ENCODE measurements around the gene CAMKMT. TPM values are rescaled to one million over a fixed set of nuclear protein-coding genes. Genes with fewer than 3 reads are reported as not detected.

Gene CAMKMT
- polyA plus RNA-seq, 4 donors = 13.2 to 15.0 (median 14.1) TPM

DNA sequence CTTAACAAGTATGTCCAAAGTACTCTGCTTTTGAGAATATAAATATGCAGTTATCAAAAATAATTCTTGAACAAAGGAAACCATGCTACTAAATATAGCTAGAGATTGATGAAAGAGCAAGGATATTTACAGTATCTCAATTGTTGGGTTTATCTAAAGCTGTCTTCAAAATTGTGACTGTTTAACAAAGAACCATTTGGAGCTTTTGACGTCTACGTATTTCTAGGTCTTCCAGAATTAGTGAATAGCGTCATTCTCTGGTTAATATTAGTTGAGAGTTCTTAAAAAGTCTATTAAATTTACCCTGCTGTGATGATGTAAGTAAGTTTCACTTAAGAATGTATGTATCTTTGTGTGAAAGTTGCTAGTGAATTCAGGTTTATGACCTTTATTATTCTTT, 356.7 kb downstream of the CAMKMT start:
- DNase-seq (ENCODE audit: low read depth in 4 of 4, low spot score in 3 of 4) = no peak

DNA sequence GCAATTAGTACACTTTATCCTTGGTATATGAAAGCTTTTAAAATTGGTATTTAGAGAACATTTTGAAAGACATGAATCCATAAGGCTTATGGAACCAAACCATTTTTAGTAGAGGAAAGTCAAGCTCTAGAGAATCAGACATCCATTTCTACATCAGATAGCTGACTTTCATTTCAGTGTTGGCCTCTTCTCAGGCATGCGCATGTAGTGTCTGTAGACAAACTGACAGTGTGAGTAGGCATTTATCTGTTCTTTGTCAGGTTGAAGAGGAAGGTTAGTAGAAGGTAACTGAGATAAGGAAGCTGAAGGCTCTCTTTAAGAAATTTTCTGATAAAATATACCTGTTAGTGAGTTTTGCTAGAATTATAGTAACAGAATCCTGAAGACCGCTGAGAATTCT, 357.8 kb downstream of the CAMKMT start:
- no peak for DNase-seq (ENCODE audit: low read depth in 4 of 4, low spot score in 3 of 4)

DNA sequence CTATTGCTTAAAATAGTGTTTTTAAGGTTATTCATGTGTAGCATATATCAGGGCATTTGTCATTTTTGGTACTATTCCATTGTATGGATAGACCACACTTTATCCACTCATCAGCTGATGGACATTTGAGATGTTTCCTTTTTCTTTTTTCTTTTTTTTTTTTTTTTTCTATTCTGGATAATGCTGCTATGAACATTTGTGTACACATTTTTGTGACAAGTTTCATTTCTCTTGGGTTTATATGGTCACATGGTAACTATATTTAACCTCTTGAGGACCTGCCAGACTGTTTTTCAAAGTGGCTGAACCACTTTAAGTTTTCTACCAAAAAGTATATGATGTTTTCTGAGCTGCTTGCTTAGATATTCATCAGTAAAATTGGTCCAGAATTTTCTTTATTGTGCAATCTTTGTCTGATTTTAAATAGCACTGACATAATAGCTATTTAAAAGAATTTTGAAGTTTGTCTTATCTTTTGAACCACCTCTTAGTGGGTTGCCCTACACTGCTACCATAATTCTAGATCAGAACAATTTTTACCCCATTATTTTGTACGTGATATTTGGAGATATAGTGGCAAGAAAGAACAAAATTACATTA, 360.4 kb downstream of the CAMKMT start:
- DNase-seq (ENCODE audit: low read depth in 4 of 4, low spot score in 3 of 4) = no peak

DNA sequence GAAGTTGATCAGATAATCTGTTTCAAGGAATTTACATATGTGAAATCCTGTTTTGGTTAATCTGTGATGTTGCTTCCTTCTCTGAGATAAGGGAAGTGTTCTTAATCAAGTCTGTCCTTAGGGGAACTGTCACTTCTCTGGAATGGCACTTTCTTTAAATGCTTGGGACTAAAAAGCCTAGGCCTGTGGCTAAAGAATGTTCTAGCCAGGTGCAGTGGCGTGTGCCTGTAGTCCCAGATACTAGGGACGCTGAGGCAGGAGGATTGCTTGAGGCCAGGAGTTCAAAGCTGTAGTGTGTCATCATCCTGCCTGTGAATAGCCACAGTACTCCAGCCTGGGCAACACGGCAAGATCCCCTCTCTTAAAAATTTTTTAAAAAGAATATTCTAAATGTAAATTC, 362.2 kb downstream of the CAMKMT start:
- no peak for DNase-seq (ENCODE audit: low read depth in 4 of 4, low spot score in 3 of 4)

DNA sequence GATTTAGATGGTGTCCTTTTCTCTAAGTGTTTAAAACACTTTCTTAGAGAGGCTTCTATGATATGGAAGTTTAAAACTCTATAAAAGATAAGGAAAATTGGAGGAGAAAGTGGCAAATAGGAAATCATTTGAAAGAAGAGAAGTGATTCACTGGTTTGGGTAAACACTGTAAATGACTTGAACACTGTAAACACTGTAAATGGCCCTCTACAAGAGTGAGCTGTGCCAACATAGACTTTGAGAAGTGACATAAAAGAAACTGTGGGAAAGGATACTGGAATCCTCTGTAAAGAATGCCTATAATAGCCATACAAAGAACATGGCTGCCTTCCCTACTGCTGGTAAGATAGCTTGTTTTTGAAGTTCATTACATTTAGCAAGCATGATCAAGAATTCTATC, 368.8 kb downstream of the CAMKMT start:
- DNase-seq (ENCODE audit: low read depth in 4 of 4, low spot score in 3 of 4) = no peak

DNA sequence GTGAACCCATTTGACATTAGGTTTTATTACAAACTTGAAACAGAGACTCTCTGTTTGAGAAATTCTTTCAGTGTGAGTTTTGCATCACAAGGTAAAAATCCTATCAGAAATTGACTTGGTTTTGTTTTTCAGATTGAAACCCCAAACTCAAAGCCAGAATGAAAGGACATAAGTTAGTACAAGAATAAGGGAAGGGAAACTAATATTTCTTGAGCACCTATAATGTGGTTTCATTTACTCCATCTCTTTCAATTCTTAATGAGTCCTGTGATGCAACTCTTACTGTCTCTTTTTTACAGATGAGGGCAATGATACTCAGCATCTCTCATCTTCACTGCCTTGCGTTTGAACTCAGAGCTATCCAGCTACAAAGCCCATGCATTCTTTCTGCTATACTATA, 369.8 kb downstream of the CAMKMT start:
- DNase-seq (ENCODE audit: low read depth in 4 of 4, low spot score in 3 of 4) = no peak

DNA sequence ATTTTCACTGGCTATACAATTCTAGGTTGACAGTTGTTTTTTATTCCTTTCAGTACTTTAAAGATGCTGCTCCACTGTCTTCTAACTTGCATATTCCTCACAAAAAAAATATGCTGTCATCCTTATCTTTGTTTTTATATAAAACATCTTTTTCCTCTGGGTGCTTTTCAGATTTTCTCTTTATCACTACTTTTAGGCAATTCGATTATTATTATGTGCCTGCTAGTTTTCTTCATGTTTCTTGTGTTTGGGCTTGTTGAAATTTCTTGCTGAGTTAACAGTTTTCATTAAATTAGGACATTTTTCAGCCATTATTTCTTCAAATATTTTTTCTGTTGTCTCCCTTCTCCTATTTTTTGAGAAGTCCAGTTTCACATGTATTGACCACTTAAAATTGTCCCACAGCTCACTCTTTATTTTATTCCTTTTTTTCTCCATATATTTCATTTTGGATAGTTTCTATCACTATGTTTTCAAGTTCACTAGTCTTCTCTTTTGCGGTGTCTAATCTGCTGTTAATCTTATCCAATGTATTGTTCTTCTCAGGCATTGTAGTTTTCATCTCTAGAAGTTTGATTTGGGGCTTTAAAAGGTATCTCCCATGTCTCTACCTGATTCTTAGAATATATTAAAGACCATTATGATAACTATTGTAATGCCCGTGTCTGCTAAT, 374.7 kb downstream of the CAMKMT start:
- DNase-seq (ENCODE audit: low read depth in 4 of 4, low spot score in 3 of 4) = no peak

DNA sequence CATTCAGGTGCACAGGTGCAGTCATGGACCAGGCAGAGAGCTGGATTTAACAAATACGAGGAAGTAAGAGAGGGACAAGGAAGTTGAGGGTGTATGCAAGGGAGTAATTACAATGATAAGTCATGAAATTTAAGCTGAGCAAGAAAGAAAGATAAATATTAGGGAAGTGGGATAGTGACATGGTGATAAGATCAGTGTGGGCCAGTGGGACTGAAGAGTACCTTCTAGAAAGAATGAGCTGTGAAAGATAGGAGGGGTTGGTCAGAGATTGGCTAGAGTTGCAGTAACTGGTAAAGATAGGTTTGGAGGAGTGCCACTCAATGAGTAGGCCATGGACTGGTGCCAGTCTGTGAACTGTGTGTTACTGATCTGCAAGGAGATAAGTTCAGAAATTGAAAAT, 378.9 kb downstream of the CAMKMT start:
- DNase-seq (ENCODE audit: low read depth in 4 of 4, low spot score in 3 of 4) = no peak

DNA sequence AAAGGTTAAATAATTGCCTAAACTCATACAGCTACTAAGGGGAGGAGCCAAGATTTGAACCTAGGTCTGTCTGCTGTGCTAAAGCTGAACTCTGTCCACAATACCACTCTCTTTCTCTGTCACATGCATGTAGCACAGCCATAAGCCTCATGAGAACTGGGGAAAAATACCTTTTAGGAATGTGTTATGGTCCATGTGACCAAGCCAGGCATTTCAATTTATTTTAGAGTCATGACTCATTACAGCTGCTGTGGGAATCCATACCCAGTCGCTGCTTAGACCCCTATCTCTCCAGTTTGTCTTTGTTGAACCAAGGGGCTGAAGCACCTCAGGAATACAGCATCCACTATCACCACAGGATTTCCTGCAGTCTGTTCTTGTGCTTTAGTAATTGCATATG, 379.8 kb downstream of the CAMKMT start:
- no peak for DNase-seq (ENCODE audit: low read depth in 4 of 4, low spot score in 3 of 4)

DNA sequence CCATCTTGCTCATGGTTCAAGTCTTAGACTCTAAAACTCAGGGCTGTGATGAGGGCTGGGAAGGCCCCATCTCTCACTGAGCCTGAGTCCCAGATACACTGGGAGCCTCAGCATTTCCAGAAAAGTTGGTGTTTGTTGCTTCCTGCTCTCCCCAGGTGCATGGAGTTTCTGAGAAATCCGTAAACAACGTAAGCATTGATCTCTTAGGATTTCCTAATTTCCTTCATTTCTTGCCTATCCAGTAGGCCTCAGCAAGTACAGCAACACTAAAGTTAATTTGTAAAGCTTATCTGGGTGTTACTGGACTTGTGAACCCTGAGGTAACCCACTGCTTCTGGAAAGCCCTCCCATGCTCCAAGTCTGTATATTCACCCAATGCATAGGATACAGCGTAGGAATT, 380.3 kb downstream of the CAMKMT start:
- no peak for DNase-seq (ENCODE audit: low read depth in 4 of 4, low spot score in 3 of 4)

DNA sequence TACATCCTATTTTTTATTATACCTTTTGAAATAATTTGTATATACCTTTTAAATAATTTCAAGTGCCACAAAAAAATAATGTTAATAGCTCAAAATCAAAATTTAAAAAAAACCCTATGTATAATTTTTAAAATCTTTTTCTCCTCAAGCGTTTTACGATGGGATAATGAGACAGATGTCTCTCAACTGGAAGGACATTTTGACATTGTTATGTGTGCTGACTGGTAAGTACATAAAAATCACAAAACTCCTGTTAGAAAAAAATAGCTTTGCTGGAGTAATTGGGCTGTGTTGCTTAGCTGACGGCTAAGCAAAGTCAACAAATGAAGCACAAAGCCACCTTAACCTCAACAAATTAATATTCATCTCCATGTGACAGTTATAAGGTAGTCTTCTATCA, 381.7 kb downstream of the CAMKMT start:
- DNase-seq (ENCODE audit: low read depth in 4 of 4, low spot score in 3 of 4) = no peak

DNA sequence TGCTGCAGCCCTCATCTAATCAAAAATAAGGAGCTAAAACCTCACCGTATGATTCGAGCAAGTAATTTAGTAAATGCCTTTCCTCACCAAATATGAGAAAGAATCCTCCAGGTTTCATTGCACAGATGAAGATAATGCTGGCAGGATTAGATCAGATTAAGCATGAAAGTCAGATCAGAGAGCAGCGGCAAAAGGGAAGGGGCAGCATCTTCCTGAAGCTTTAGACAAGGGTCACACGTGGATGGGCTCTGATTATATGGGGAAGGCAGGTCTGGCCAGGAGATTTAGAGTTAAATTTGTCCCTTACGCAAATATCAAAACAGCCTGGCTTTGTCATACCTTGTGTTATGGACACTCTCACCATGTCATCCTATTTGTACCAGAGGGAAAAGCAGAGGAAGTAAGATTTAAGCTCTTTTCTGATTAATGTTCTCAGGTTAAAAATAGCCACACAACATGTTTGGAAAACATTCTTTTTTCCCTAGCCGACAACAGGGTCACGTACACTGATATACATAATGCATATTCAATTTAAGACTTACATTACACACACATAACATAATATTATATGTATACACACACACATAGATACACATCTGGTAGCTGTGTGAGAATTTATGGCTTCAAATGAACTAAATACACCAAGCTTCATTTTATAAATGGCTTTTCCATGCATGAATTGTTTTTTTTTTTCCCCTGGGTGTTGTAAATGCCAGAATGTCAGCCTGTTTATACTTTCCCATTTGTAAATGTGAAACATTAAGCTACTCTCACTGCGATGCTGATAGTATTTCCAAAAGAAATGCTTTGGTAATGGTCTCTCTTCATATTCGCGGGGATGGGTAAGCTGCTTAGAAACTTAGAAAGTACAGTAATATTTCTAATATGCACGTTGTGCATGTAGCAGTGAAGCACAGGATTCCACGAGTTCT, 383.5 kb downstream of the CAMKMT start:
- DNase-seq (ENCODE audit: low read depth in 4 of 4, low spot score in 3 of 4) = peak in 1 of 4 donors; percentile 36

DNA sequence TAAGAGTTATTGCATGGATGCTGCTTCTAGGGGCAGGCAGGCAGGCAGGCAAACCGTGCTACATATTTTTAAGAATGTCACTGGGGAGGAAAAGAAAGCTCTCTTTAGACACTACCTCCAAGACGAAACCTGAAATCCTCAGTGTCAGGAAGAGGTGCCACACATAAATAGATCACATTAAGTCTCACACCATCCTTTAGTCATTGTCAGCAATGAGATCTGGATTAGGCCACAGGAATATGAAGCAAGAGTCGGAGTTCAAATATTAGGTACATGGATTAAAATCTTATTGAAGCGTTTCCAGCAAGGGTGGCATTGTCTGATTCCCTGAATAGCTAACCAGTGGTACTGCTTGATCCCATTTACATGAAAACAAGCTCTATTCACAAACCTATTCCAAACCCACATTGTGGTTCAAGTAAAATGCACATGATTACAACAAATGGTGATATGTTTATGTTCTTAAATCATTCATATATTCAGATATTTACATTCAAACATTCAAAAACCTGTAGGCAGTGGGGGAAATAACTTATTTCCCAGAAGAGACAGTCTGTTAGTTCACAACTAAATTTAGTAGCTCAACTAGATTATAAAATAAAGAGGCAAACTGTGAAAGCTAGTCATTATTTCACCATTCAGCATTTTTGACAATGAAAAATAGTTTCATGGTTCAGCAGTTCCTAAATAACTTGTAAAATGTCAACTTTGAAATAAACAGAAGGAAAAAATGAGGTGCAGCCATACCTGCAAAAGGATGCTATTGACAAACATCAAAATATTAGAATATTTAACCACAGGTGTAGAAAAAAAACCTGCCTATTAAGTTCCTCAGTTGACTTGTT, 384.4 kb downstream of the CAMKMT start:
- no peak for DNase-seq (ENCODE audit: low read depth in 4 of 4, low spot score in 3 of 4)

DNA sequence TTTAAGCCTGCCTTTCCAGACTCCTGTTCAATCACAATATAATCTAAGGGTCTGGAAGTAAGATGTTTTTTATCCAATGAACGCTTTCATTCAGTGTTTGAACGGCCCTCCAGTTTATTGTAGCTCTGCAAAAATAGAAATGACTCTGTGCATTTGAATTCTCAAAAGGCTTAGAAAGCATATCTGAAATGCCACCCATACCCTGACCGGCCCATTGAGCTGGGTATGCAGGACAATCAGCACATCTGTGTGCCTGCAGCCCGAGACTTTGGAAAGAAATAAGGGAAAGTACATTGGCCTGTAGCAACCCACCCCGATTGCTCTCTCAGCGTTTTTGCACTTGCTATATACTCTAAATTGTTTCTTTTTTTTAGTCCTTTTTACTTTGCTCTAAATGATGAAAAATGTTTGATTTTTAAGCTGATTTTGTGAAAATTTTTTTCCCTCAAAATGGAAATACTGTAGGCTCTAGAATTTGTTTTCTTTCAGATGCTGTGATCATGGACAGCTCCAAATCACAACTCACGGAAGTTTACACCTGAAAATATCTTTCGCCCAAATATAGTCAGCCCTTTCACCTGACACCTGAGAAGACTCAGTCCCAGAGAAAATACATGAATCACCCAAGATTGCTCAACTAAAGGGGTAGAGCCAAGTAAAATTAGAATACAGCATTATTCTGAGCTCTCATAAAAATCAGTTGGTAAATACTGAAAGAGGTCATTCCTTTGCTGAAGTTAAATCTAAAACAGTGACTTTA, 385.3 kb downstream of the CAMKMT start:
- no peak for DNase-seq (ENCODE audit: low read depth in 4 of 4, low spot score in 3 of 4)

DNA sequence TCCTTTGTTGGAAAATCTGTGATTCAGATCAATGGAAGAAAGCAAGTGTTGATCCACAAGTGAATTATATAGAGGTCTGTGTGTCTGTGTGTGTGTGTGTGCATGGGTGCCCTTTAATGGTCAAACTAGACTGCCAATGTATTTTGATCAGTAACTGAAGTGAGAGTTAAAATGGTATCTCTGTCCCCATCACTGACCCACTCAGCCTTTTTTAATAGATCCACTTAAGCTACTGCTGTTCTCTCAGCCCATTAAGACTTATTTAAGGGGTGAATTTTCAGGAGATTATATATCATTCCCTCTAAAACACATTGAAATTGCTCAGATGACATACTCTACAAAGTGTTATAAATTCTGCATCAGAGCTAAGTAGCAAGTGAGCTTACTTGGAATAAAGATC, 386.0 kb downstream of the CAMKMT start:
- no peak for DNase-seq (ENCODE audit: low read depth in 4 of 4, low spot score in 3 of 4)

DNA sequence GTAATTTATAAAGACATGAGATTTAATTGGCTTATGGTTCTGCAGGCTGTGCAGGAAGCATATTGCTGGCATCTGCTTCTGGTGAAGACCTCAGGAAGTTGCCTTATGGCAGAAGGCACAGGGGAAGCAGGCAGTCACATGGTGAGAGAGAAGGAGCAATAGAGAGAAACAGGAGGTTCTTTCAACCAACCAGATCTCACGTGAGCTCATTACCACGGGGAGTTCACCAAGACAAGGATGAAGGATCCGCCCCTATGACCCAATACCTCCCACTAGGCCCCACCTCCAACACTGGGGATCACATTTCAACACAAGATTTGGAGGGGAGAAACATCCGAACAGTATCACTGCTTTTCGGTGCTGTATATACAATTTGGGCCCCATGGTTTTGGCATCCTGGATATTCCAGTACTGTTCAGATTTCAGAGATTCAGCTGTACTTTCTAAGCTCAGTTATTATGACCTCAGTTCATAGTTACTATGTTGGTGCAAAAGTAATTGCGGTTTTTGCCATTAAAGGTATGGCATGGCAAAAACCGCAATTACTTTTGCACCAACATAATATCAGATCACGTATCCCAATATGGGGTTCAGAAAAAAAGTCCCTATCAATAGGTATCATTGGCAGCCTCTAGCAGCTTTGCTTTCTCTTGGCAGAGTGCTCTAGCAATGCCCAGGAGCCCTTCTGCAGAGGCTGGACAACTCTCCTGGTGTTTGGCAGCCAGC, 390.2 kb downstream of the CAMKMT start:
- no peak for DNase-seq (ENCODE audit: low read depth in 4 of 4, low spot score in 3 of 4)

DNA sequence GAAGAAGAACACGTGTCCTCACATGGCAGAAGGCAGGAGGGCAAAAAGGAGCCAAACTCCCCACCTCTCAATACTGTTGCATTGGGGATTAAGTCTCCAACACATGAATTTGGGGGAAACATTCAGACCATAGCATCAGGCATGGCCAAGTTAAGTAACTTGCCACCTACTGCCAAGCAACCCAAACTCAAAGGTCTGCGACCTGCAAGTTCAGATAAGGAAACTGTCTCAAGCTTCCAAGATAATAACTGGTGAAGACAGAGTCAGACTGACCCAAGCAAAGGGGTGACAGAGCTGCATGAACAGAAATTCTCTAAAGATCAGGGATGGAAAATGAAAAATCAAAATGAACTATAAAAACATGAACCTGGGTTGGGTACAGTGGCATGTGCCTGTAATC, 391.0 kb downstream of the CAMKMT start:
- DNase-seq (ENCODE audit: low read depth in 4 of 4, low spot score in 3 of 4) = no peak

DNA sequence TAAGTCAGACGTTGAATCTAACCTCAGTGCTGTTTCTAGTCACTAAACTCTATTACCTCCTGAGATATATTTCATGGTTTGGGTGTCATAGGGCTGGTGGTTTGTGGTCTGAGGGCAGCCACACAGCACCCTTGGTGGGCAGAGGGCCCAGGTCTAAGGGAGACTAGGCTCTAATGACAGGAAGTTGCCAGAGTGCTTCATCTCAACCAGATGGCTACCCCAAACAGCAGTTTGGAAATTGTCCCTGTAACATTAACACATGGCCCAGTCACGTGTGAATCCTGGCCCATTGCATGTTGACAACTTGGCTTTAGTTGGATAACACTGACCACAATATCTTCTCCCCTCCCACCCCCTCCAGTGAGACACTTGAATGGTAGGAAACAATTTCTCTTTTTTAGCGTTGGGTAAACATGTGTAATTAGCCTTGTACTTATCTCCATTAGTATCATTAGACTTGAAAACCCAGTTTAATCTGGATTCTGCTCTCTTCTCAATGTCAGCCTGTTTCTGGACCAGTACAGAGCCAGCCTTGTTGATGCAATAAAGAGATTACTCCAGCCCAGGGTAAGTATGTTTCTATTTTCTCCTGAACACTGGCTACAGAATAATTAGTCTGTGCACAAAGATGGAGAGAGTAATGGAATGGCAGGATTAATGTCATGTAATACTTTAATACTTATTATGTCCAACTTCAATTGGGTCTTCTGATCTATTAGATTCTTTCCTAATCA, 392.0 kb downstream of the CAMKMT start:
- no peak for DNase-seq (ENCODE audit: low read depth in 4 of 4, low spot score in 3 of 4)

DNA sequence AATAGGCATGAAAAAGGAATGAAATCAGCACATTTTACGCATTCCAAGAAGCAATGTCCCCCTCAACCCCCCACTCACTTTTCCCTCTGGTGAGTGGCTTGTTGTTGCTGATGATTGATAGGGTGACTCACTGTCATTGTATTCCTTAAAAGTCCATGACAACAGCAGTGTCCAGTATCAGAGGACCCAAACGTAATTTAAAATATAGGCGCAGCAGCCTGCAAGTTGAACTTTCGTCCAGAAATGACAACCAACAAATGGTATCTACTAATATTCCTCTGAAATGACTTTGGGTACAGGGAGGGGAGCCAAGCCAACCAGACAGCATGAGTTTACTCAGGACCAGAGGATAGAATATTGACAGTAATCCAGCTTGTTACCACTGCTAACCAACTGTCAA, 396.8 kb downstream of the CAMKMT start:
- DNase-seq (ENCODE audit: low read depth in 4 of 4, low spot score in 3 of 4) = no peak
